ENCODE measurements around the gene IPO4. TPM values are rescaled to one million over a fixed set of nuclear protein-coding genes. Genes with fewer than 3 reads are reported as not detected.

The IPO4 gene
- total and polyA plus RNA-seq, 2 of the 8 experiments (the other 6 are each of a cell fraction or from before 2014, with no cell fraction given): 55.5 to 108 TPM

DNA sequence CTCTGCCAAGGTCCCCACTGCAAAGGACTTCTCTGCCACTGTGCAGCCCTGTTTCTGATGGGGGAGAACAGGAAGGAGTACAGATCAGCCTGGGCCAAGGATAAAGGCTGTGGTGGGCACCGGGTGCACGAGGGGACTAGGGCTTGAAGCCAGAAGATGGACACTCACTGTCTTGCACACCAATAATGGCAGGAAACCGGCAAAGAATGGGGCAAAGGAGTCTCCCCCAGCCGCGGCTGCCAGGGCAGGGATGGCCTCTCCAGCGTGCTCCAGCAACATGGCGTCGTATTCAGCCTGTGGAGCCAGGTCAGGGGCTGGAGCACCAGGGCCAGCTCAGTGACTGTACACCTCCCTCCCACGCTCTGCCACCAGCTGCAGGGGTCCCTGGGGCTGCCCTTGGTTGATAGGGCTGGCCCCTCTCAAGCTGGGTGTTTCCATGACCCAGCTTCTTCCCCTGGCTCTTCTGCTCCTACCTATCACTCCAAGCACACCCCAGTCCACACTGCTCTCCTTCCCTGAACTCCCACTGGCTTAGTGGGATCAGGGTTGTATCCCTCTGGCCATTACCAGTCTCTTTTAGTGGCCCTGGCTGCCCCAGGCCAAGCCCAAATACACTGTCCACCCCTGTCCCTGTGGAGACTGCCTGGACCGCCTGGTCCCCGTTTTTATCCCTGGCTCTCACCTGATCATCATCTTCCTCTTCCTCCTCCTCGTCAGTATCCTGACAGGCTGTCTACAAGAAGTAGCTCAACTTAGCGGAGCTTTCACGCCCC lies 6.3 kb downstream of the IPO4 start:
- Histone ChIP-seq H4K5ac (ENCODE audit: insufficient read length, low read depth, low read length) (no peak overlapping the region), H3K9me3 (ENCODE audit: insufficient read depth in 2 of 2, low read depth in 1 of 2, low read length in 1 of 2) (no peaks in the 10 kb centered on the region), H2BK15ac (ENCODE audit: low read length) (no peak overlapping the region), H3K14ac (ENCODE audit: insufficient read length) (no peak overlapping the region), H2BK5ac (ENCODE audit: low read depth, low read length) (no peak overlapping the region), H3K4me1 (replicated peaks in 1 of 4; ENCODE audit: control insufficient read depth in 3 of 4, insufficient read depth in 4 of 4, low read length in 3 of 4) (no peaks in the 10 kb centered on the region), H2BK20ac (ENCODE audit: low read length) (no peak overlapping the region), H4K91ac (replicated peaks; ENCODE audit: insufficient read length, low read length) (no peak overlapping the region), H2AK5ac (ENCODE audit: low read depth, low read length) (no peak overlapping the region), H3K4ac (replicated peaks; ENCODE audit: insufficient read length, low read depth, low read length) (no peak overlapping the region), H3K9ac (replicated peaks in 1 of 4; ENCODE audit: extremely low read depth in 1 of 4, low read depth in 3 of 4, low read length in 3 of 4) (no peak overlapping the region), H3K36me3 (ENCODE audit: control insufficient read depth in 2 of 4, insufficient read depth in 4 of 4, low read length in 3 of 4) (peaks cover 27 to 84% (median 69%) of the 10 kb centered on the region in 4 experiments), H3K18ac (ENCODE audit: extremely low read depth, low read length) (no peak overlapping the region), H4K8ac (ENCODE audit: extremely low read depth, insufficient read depth, low read length) (no peak overlapping the region; the same call in 1 of the 2 replicates), H4K20me1 (replicated peaks in 1 of 2; ENCODE audit: control insufficient read depth in 1 of 2, insufficient read depth in 2 of 2, low read length in 2 of 2) (peaks cover 2 to 25% of the 10 kb centered on the region in 2 experiments), H3K27me3 (replicated peaks in 1 of 4; ENCODE audit: control insufficient read depth in 3 of 4, extremely low read depth in 1 of 4, insufficient read depth in 3 of 4, low read length in 3 of 4) (no peaks in the 10 kb centered on the region), H3K79me2 (ENCODE audit: control insufficient read depth in 1 of 2, insufficient read depth in 2 of 2, low read length in 2 of 2) (peaks cover 0 to 6% of the 10 kb centered on the region in 2 experiments; a peak in 1 of 4 replicates), H3K23ac (ENCODE audit: insufficient read length) (no peak overlapping the region), H2AFZ (ENCODE audit: low read length) (no peak overlapping the region), H3K27ac (ENCODE audit: low read depth, low read length) (no peak overlapping the region), H3K4me3 (ENCODE audit: extremely low read depth in 1 of 4, insufficient read depth in 2 of 4, low read depth in 3 of 4, low read length in 4 of 4) (no peak overlapping the region), H3K79me1 (ENCODE audit: low read depth, low read length) (peaks cover 9% of the 10 kb centered on the region), H2BK120ac (replicated peaks; ENCODE audit: low read depth, low read length) (no peak overlapping the region), H3K23me2 (ENCODE audit: low read depth, low read length) (no peaks in the 10 kb centered on the region), H3K56ac (replicated peaks; ENCODE audit: insufficient read length, low read depth, low read length) (no peak overlapping the region), H3K4me2 (ENCODE audit: insufficient read depth in 1 of 2, low read depth in 2 of 2, low read length in 2 of 2) (no peak overlapping the region), H2BK12ac (ENCODE audit: low read depth, low read length) (no peak overlapping the region)
- CTCF ChIA-PET (ENCODE audit: partially characterized antibody): interaction anchor here (1.0 to 1.3 kb wide), 2 partner anchors 11 to 21 kb away, joined by 4 to 5 read pairs; partner anchors contain the start of genes IRF9 and REC8
- DNase-seq (ENCODE audit: low read depth in 1 of 2, low spot score in 2 of 2): no peak
- POLR2A ChIA-PET (ENCODE audit: partially characterized antibody): interaction anchor here (0.8 to 9.3 kb wide), 11 partner anchors 10 to 117 kb away, joined by 3 to 93 read pairs (median 4); partner anchors contain the start of genes CHMP4A, DHRS1, IRF9 and NOP9
- FAIRE-seq: no peak
- 94% methylated on average over 14 of the region's 14 CpGs; no CpG with 5 or more reads in 1 of the 2 experiments for WGBS, 2 experiments (ENCODE audit: extremely low coverage in 1 of 2, insufficient coverage in 1 of 2, insufficient read length in 1 of 2, insufficient replicate concordance in 2 of 2, low coverage in 1 of 2, low lambda C conversion rate in 2 of 2, missing lambda C conversion rate in 1 of 2)
- TF ChIP-seq POLR2AphosphoS5 (IDR thresholded peaks at IDR 0.05; ENCODE audit: low read depth, low read length): peak; percentile 18; the same call in 1 of the 2 replicates
- peak in 1 of 2 experiments; percentile 46; a peak in 1 of 3 replicates for TF ChIP-seq POLR2A (IDR thresholded peaks at IDR 0.05; ENCODE audit: control extremely low read depth in 1 of 2, low read depth in 2 of 2, low read length in 2 of 2)
- no peak for TF ChIP-seq CBX8 (IDR thresholded peaks at IDR 0.05; ENCODE audit: borderline replicate concordance, low read depth, low read length)

Measured in H1 (cell line).